ENCODE results near the gene MYOZ2. TPM values are rescaled to one million over a fixed set of nuclear protein-coding genes. Genes with fewer than 3 reads are reported as not detected.

MYOZ2 gene
- total and polyA plus RNA-seq, 2 of the 13 experiments (the other 11 are each of a cell fraction or from before 2014, with no cell fraction given) = 0.03 TPM; not detected in 1

DNA sequence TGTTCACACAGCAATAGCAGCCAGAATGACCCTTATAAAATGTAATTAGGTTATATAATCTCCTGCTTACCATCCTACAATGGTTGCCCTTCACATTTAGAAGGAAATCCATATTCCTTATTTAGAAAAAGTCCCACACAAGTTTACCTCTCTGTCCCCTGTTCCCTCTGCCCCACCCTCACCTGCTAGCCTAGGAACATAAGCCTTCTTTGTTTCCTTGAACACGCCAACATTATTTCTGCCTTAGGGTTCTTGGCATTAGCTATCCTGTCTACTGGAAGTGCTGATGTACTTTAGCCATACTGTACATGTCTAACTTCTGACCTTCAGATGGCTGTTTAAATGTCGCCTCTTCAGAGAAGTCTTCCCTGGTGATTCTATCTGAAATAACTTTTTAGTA, 48.5 kb downstream of the MYOZ2 start:
- DNase-seq (ENCODE audit: low spot score) = no peak
- Histone ChIP-seq H3K4me3 (replicated peaks in 1 of 3; ENCODE audit: insufficient read depth in 1 of 3, low read depth in 2 of 3, low read length in 3 of 3) (no peak overlapping the region), H3K27me3 (ENCODE audit: control insufficient read depth in 1 of 2, insufficient read depth in 2 of 2, low read length in 2 of 2) (peaks cover 0 to 3% of the 10 kb centered on the region in 2 experiments; a peak in 1 of 5 replicates), H3K9me3 (ENCODE audit: low read length) (no peaks in the 10 kb centered on the region), H3K9ac (ENCODE audit: insufficient read depth, low read depth, low read length) (no peak overlapping the region), H3K79me2 (ENCODE audit: insufficient read depth, low read length) (no peaks in the 10 kb centered on the region), H3K27ac (ENCODE audit: extremely low read length, insufficient read depth, low read length) (no peak overlapping the region), H2AFZ (ENCODE audit: low read length) (no peak overlapping the region), H3K36me3 (replicated peaks in 1 of 2; ENCODE audit: control insufficient read depth in 1 of 2, insufficient read depth in 2 of 2, low read length in 2 of 2) (no peaks in the 10 kb centered on the region), H3K4me2 (ENCODE audit: low read depth, low read length) (no peak overlapping the region), H3K4me1 (ENCODE audit: insufficient read depth, low read length) (no peaks in the 10 kb centered on the region), H4K20me1 (ENCODE audit: insufficient read depth, low read length) (no peaks in the 10 kb centered on the region)
- intact Hi-C loops (cut with micrococcal nuclease; ENCODE audit: unreplicated experiment) = no loop called here
- in situ Hi-C loops (cut with HindIII; ENCODE audit: extremely low pct_ligation_motif_present, low pct_unique_long_range_greater_than_20kb) = no loop called here
- no TSS peak for BruUV-seq (replicated peaks)
- ChIA-PET POLR2A (no interaction called here), CTCF (ENCODE audit: low intra/inter-chr PET ratio, low total read pairs) (no interaction called here)
- 27% methylated on average over 2 of the region's 2 CpGs for WGBS (ENCODE audit: low lambda C conversion rate)
- no peak for ATAC-seq
- no peak for FAIRE-seq
- TF ChIP-seq MED8 (CRISPR knock-in tag; IDR thresholded peaks at IDR 0.05; ENCODE audit: insufficient replicate concordance) (no peak), ZNF782 (CRISPR knock-in tag; IDR thresholded peaks at IDR 0.05; ENCODE audit: borderline replicate concordance) (no peak), CHD2 (IDR thresholded peaks at IDR 0.05; ENCODE audit: low read depth, low read length) (no peak)

DNA sequence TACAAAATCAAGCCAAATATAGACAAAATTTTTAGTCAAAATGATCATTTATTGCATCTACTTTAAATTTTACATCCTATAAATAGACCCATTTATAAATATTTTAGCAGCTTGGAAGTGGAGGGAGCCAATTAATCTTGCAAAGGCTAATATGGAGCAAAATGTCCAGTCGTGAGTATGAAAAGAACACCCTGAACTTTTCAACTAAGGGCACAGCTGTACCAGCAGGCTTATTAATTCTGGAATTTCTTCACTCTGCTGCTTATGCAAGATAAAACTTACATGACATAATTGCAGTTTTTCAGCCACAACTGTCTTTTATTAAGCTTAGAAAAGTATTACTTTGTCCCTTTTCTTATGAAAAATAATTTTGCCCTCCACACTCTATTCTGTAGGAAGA, 54.0 kb downstream of the MYOZ2 start:
- ChIA-PET POLR2A (no interaction called here), CTCF (ENCODE audit: low intra/inter-chr PET ratio, low total read pairs) (no interaction called here)
- no peak overlapping the region for H2AFZ ChIP-seq (ENCODE audit: low read length)
- H3K79me2 ChIP-seq (ENCODE audit: insufficient read depth, low read length) = no peaks in the 10 kb centered on the region
- no peaks in the 10 kb centered on the region for H3K27me3 ChIP-seq (ENCODE audit: control insufficient read depth in 1 of 2, insufficient read depth in 2 of 2, low read length in 2 of 2)
- H3K4me3 ChIP-seq (replicated peaks in 1 of 3; ENCODE audit: insufficient read depth in 1 of 3, low read depth in 2 of 3, low read length in 3 of 3) = no peak overlapping the region
- no peaks in the 10 kb centered on the region for H3K36me3 ChIP-seq (replicated peaks in 1 of 2; ENCODE audit: control insufficient read depth in 1 of 2, insufficient read depth in 2 of 2, low read length in 2 of 2)
- WGBS (ENCODE audit: low lambda C conversion rate) = 8% methylated on average over 1 of the region's 1 CpG
- in situ Hi-C loops (cut with HindIII; ENCODE audit: extremely low pct_ligation_motif_present, low pct_unique_long_range_greater_than_20kb) = no loop called here
- FAIRE-seq = no peak
- intact Hi-C loops (cut with micrococcal nuclease; ENCODE audit: unreplicated experiment) = no loop called here
- no peaks in the 10 kb centered on the region for H4K20me1 ChIP-seq (ENCODE audit: insufficient read depth, low read length)
- no peaks in the 10 kb centered on the region for H3K4me1 ChIP-seq (ENCODE audit: insufficient read depth, low read length)
- DNase-seq (ENCODE audit: low spot score) = no peak
- no peak overlapping the region for H3K9ac ChIP-seq (ENCODE audit: insufficient read depth, low read depth, low read length)
- H3K9me3 ChIP-seq (ENCODE audit: low read length) = no peaks in the 10 kb centered on the region
- H3K27ac ChIP-seq (ENCODE audit: extremely low read length, insufficient read depth, low read length) = no peak overlapping the region
- TF ChIP-seq, protein P1, sequence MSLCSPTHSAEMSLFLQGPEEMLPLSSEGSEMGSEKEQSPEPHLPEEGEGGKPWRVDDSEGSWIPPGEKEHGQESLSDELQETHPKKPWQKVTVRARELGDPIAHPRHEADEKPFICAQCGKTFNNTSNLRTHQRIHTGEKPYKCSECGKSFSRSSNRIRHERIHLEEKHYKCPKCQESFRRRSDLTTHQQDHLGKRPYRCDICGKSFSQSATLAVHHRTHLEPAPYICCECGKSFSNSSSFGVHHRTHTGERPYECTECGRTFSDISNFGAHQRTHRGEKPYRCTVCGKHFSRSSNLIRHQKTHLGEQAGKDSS (CRISPR knock-in tag; IDR thresholded peaks at IDR 0.05; ENCODE audit: borderline replicate concordance, low read depth) = no peak
- TF ChIP-seq HOXA9 (CRISPR knock-in tag; IDR thresholded peaks at IDR 0.05; ENCODE audit: borderline replicate concordance) = no peak
- TF ChIP-seq MTA3 (CRISPR knock-in tag; IDR thresholded peaks at IDR 0.05) = no peak
- TF ChIP-seq ZNF3 (CRISPR knock-in tag; IDR thresholded peaks at IDR 0.05) = no peak
- TF ChIP-seq TEAD3 (CRISPR knock-in tag; optimal IDR thresholded peaks at IDR 0.05; ENCODE audit: borderline replicate concordance) = no peak
- TF ChIP-seq, protein P2, sequence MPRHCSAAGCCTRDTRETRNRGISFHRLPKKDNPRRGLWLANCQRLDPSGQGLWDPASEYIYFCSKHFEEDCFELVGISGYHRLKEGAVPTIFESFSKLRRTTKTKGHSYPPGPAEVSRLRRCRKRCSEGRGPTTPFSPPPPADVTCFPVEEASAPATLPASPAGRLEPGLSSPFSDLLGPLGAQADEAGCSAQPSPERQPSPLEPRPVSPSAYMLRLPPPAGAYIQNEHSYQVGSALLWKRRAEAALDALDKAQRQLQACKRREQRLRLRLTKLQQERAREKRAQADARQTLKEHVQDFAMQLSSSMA (CRISPR knock-in tag; IDR thresholded peaks at IDR 0.05) = no peak
- TF ChIP-seq PLSCR1 (CRISPR knock-in tag; IDR thresholded peaks at IDR 0.05; ENCODE audit: borderline replicate concordance) = no peak
- no peak for TF ChIP-seq HMG20B (CRISPR knock-in tag; conservative IDR thresholded peaks at IDR 0.05)
- no peak for TF ChIP-seq FOXA1 (IDR thresholded peaks at IDR 0.05)
- TF ChIP-seq FOXA1 (CRISPR knock-in tag; IDR thresholded peaks at IDR 0.05) = no peak
- TF ChIP-seq BORCS8-MEF2B (CRISPR knock-in tag; IDR thresholded peaks at IDR 0.05) = no peak
- no peak for TF ChIP-seq WIZ (CRISPR knock-in tag; IDR thresholded peaks at IDR 0.05)
- TF ChIP-seq NFE2L1 (CRISPR knock-in tag; IDR thresholded peaks at IDR 0.05; ENCODE audit: borderline replicate concordance) = no peak
- no peak for TF ChIP-seq ZNF460 (CRISPR knock-in tag; IDR thresholded peaks at IDR 0.05; ENCODE audit: borderline replicate concordance)
- TF ChIP-seq ZSCAN25 (CRISPR knock-in tag; IDR thresholded peaks at IDR 0.05) = no peak
- no TSS peak for BruUV-seq (replicated peaks)
- no peak for ATAC-seq
- no peak overlapping the region for H3K4me2 ChIP-seq (ENCODE audit: low read depth, low read length)

Measured in HepG2 (cell line).